GM19452 (cell line): ENCODE measurements around the gene VPS26B.

Experiments used
- ATAC-seq: cut with Tn5 transposase; IDR thresholded peaks from one replicate; pipeline ENCODE4 v1.9.1; 2021; ENCODE audit not compliant: unreplicated experiment

The VPS26B gene

DNA sequence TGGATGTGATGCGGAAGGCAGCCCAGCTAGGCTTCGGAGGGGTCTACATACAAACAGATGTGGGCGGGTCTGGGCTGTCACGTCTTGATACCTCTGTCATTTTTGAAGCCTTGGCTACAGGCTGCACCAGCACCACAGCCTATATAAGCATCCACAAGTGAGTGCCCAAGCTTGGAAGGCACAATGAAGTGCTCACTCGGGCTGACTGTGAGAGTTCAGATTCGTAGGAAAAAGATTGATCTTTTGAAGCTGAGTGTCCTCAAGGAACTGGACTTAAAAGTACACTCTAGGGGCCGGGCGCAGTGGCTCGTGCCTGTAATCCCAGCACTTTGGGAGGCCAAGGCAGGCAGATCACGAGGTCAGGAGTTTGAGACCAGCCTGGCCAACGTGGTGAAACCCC, 32.6 kb downstream of the VPS26B start:
- no peak for ATAC-seq

DNA sequence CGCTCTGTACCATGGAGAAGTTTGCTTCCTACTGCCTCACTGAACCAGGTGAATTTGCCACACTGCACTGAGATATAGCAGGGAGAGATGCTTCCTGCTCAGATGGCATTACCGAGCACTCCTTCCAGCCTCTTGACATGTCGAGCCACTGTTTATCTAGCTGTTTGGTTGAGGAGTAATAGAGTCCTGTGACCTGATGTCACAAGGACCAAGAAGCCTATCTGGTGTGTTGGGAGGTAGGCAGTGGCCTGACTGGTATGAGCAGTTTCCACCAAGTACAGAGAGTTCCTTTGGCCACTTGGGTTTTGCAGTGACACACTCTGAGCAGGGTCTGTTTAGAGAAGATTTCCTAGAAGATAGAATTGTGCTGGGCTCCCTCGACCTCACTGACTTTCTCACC, 34.1 kb downstream of the VPS26B start:
- no peak for ATAC-seq

- no peak for ATAC-seq
Observed at GRCh38 chr11:134260503-134260902, 36.0 kb downstream of the VPS26B start.

DNA sequence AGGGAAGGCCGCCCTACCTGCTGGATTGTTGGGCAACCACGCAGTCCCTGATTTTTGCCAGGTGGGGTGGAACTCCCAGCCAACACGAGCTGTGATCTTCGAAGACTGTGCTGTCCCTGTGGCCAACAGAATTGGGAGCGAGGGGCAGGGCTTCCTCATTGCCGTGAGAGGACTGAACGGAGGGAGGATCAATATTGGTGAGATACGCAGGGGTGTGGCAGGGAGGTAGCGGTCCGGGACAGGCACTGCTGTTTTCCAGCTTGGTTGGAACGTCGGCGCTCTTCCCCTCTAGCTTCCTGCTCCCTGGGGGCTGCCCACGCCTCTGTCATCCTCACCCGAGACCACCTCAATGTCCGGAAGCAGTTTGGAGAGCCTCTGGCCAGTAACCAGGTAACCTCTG, 36.5 kb downstream of the VPS26B start:
- no peak for ATAC-seq

GRCh38 chr11:134261626-134262488, 37.4 kb downstream of the VPS26B start:
- no peak for ATAC-seq

GRCh38 chr11:134264966-134265764, 40.7 kb downstream of the VPS26B start:
- no peak for ATAC-seq

DNA sequence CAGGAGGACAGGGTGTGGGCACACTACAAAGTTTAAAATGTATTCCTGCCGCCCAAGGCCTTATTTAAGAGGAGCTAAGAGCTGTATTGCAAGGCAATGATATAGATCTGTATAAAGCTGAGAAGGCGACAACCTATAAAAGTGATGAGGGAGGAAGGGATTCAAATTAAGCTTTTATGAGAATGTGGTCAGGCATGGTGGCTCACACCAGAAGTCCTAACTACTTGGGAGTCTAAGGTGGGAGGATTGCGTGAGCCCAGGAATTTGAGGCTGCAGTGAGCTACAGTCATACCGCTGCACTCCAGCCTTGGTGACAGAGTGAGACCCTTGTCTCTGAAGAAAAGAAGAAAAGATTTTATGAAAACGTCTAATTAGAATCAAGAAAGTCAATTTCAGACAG, 42.0 kb downstream of the VPS26B start:
- ATAC-seq, result no peak

- no peak for ATAC-seq
Observed at GRCh38 chr11:134266841-134267251, 42.4 kb downstream of the VPS26B start.

DNA sequence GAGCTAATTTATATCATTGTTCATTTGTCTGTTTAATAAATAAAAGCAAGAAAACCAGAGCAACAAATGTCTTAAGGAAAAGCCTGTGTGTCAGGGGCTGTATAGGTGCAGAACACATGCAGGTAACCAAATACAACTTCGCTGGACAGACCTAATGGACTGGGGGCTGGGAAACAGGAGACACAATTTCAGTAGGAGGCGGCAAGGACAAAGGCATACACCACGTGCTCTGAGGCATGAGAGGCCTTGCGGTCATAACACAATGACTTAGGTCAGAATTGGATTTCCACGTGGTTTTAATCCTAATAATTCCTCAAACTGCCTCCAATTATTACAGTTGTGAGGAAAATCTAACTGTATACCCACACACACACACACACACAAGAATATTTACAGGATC, 43.0 kb downstream of the VPS26B start:
- no peak for ATAC-seq

GRCh38 chr11:134267966-134268365, 43.5 kb downstream of the VPS26B start:
- ATAC-seq, result no peak

DNA sequence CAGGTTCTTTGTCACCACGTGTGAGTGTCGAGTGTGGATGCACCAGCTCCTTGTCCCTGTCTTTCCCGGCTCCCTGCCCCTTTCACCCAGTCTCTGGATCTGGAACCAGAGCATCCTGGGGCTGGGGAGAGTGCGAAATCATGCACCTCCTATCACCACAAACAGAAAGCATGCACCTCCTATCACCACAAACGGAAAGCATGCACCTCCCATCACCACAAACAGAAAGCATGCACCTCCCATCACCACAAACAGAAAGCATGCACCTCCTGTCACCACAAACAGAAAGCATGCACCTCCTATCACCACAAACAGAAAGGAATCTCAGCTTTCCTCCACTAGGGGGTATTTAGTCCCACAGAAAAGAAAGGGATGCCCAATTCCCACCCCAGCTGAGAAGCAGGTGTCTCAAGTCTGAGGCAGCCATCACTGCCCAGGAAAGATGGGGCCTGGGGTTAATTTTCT, 45.8 kb downstream of the VPS26B start:
- no peak for ATAC-seq

DNA sequence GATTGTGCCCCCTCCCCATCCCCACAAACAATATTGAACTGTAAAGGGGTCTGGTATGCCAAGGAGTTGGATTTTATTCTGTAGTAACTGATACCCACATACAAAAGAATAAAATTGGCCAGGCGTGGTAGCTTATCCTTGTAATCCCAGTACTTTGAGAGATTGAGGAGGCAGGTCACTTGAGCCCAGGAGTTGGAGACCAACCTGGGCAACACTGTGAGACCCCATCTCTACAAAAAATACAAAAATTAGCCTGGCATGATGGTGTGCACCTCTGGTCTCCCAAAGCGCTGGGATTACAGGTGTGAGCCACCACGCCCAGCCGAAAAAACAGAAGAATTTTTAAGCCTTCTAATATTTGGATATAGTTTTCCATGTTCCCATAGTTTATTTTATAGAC, 47.5 kb downstream of the VPS26B start:
- no peak for ATAC-seq

DNA sequence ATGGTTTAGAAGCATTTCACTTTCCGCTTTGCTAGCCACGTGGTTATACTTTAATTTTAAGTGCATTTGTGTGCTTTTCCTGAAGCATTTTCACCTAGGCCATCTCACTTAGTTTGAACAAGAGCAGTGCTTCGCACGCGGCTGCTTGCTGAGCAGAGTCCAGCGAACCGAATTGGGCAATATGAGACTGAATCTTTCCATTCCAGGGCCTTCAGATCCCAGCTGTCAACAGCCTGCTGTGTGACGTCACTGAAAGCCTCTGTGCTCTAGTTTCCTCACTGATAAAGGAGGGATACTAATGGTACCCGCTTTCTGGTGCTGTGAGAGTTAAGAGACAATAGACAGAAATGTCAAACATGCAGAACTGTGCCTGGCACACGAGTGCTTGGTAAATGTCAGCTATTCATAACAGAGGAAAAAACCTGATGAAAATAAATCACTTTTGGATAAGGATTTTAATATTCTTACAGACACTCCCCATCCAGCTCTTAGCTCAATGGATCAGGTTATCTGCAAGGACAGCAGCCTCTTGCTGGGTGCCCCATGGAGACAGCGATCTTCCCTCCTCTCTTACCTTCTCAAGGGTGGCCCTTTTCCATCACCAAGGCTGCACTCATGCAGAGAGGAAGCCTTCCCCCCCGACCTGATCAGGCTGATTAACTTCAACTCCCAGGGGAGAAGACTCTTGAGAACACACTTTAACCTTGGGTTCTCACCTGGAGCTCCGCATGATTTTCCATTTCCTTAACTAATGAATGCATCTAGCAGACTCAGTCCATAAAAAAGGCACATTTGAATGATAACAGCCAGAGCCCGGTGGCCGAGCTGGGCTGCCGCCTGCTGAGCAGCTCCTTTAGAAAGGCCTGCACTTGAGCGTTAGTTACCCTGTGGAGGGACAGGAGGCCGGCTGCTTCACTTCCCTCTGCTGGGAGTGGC, 48.2 kb downstream of the VPS26B start:
- ATAC-seq, result no peak

GRCh38 chr11:134273317-134273712, 48.8 kb downstream of the VPS26B start:
- ATAC-seq, result no peak

GRCh38 chr11:134275188-134275533, 50.7 kb downstream of the VPS26B start:
- no peak for ATAC-seq

DNA sequence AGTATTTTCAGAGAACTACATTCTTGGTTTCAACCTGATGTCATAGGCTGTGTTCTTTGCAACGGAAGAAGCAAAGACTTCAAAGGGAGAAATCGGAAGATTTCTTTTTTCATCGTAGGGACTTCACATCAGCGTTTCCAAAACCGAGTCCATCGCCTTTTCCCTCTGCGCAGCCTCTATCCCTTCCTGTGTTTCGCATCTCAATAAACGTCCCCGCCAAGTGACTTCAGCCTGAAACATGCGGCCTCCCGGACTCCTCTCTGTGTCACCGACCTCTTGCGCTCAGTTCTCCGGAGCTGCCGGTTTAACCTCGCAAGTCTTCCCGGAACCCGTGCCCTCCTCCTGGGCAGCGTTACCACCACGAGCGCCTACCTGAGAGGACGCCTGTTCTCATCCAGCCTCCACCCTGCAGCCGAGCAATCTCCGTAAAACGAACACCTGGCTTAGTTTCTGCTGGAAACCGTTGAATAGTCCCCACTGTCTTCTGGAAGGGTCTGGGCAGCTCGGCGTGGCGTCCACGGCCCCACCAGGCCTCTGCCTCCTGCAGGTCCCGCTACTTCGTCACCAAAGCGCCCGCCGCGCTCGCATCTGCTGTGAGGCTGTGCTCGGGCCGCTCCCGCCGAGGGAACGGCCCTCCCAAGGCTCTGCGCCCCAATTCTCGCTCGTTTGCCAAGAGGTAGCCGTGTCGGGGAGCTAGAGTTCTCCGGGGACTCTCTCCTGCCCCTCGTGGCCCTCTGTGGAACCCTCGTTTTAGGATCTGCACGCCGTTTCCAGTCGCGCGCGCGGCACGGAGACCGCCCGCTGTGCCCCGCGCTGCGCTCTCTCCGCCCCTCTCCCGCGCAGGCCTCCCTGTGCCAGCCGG, 51.3 kb downstream of the VPS26B start, which contains the start of gene GLB1L3:
TSS of gene GLB1L3 (plus strand) at position 846 of the 862 bp plus-strand sequence. CDS start 362 bp downstream, outside the sequence.
- ATAC-seq, result peak; percentile 65

GRCh38 chr11:134276396-134277182, 52.1 kb downstream of the VPS26B start:
- ATAC-seq, result peak; percentile 20

GRCh38 chr11:134277183-134278001, 52.9 kb downstream of the VPS26B start:
- ATAC-seq, result no peak
